ENCODE measurements around the gene EEF1G.

The EEF1G gene

DNA sequence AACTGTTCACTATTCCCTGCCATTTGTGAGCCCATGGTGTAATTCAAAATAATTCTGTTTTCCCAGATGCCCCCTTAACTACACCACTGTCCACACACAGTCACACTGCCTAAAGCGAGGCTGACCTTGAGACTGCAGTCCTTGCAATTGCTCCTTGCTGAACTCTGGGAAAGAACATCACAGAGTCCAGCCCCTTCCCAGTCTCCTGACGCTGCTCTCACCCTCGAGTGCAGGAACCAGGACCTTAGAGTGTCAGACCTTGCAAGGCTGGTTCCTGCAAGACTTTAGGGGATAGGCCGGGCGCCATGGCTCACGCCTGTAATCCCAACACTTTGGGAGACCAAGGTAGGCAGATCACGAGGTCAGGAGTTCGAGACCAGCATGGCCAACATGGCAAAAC, 60.7 kb downstream of the EEF1G start:
- H3K9me3 ChIP-seq = no peaks in the 10 kb centered on the region
- H3K36me3 ChIP-seq = peaks cover 31 to 52% (median 40%) of the 10 kb centered on the region in 3 donors
- no peaks in the 10 kb centered on the region for H3K27me3 ChIP-seq
- no peak overlapping the region for H3K27ac ChIP-seq
- peaks cover 0 to 57% (median 22%) of the 10 kb centered on the region in 4 donors for H3K4me1 ChIP-seq
- H3K4me3 ChIP-seq = no peak overlapping the region
- intact Hi-C loops (cut with DNase I; ENCODE audit: low total_unique reads) = no loop called here
- no peak for DNase-seq
- no peak for TF ChIP-seq CTCF (IDR thresholded peaks at IDR 0.05)

Measured in tibial artery (tissue), 4 donors.